Mesenchymal stem cell (in vitro differentiated cells and primary cell): ENCODE results near the gene CD1B.

ENCODE experiments used
- DNase-seq: peaks from one replicate; pipeline ENCODE4 v3.0.0-alpha.2; 2013
- H2AFZ ChIP-seq: one replicate; pipeline ENCODE4 v1.6.1; 2013; ENCODE audit warnings: low read depth, mild to moderate bottlenecking, control low read depth, inconsistent platforms, low read length, moderate library complexity
- H2AK5ac ChIP-seq: 2 replicates; pipeline ENCODE4 v1.6.1; 2013; ENCODE audit warnings: low read length, moderate library complexity, mild to moderate bottlenecking, inconsistent platforms; ENCODE audit not compliant: severe bottlenecking
- H2BK120ac ChIP-seq: one replicate; pipeline ENCODE4 v1.6.1; 2013; ENCODE audit warnings: low read depth, mild to moderate bottlenecking, inconsistent platforms, low read length, moderate library complexity
- H2BK12ac ChIP-seq, 2 experiments: one replicate each; pipeline ENCODE4 v1.6.1; 2013; ENCODE audit warnings: inconsistent platforms in 2 of 2, low read length in 2 of 2, mild to moderate bottlenecking in 2 of 2, moderate library complexity in 2 of 2, control low read depth in 1 of 2
- H2BK15ac ChIP-seq: one replicate; pipeline ENCODE4 v1.6.1; 2013; ENCODE audit warnings: mild to moderate bottlenecking, low read depth, inconsistent platforms; ENCODE audit not compliant: poor library complexity, severe bottlenecking
- H2BK5ac ChIP-seq: 2 replicates; pipeline ENCODE4 v1.6.1; 2013; ENCODE audit warnings: low read depth, mild to moderate bottlenecking, low read length, control low read depth, inconsistent platforms; ENCODE audit not compliant: poor library complexity, severe bottlenecking
- H3K14ac ChIP-seq, 2 experiments: one replicate each; pipeline ENCODE4 v1.6.1; 2013; ENCODE audit warnings: inconsistent platforms in 2 of 2, low read length in 2 of 2, control low read depth in 1 of 2, mild to moderate bottlenecking in 1 of 2, moderate library complexity in 1 of 2
- H3K18ac ChIP-seq, 2 experiments: one replicate each; pipeline ENCODE4 v1.6.1; 2013; ENCODE audit warnings: inconsistent platforms in 2 of 2, low read length in 2 of 2, control low read depth in 1 of 2, low read depth in 1 of 2, mild to moderate bottlenecking in 1 of 2
- H3K23ac ChIP-seq, 2 experiments: one replicate each; pipeline ENCODE4 v1.6.1; 2013; ENCODE audit warnings: inconsistent platforms in 2 of 2, low read length in 2 of 2, mild to moderate bottlenecking in 2 of 2, moderate library complexity in 2 of 2, control low read depth in 1 of 2
- H3K27ac ChIP-seq: 2 replicates; pipeline ENCODE4 v1.5.1; 2013; ENCODE audit warnings: mild to moderate bottlenecking, moderate library complexity, low read length, control low read depth, inconsistent platforms; ENCODE audit not compliant: poor library complexity, severe bottlenecking
- H3K27me3 ChIP-seq, 2 experiments: 2 replicates each; pipeline versions ENCODE4 v1.6.1 to v1.7.0; 2013; ENCODE audit warnings: low read length in 2 of 2, mild to moderate bottlenecking in 2 of 2, moderate library complexity in 2 of 2, control low read depth in 1 of 2, inconsistent platforms in 1 of 2; ENCODE audit not compliant: control insufficient read depth in 1 of 2, insufficient read depth in 1 of 2
- H3K36me3 ChIP-seq, 2 experiments: 2 replicates each; pipeline versions ENCODE4 v1.6.1 to v1.7.0; 2013; ENCODE audit warnings: low read length in 2 of 2, control low read depth in 1 of 2, inconsistent platforms in 1 of 2, low read depth in 1 of 2, mild to moderate bottlenecking in 1 of 2; ENCODE audit not compliant: insufficient read depth in 2 of 2, control insufficient read depth in 1 of 2
- H3K4ac ChIP-seq, 2 experiments: one replicate each; pipeline ENCODE4 v1.6.1; 2013; ENCODE audit warnings: inconsistent platforms in 2 of 2, low read length in 2 of 2, mild to moderate bottlenecking in 2 of 2, moderate library complexity in 2 of 2, control low read depth in 1 of 2, low read depth in 1 of 2
- H3K4me1 ChIP-seq: 2 replicates; pipeline ENCODE4 v1.6.1; 2013; ENCODE audit warnings: low read depth, low read length, control low read depth; ENCODE audit not compliant: control insufficient read depth, insufficient read depth
- H3K4me2 ChIP-seq: 2 replicates; pipeline ENCODE4 v1.6.1; 2013; ENCODE audit warnings: low read length, mild to moderate bottlenecking, inconsistent platforms; ENCODE audit not compliant: poor library complexity, severe bottlenecking
- H3K4me3 ChIP-seq, 2 experiments: 2 replicates each; pipeline versions ENCODE4 v1.5.1 to v1.7.0; 2013; ENCODE audit warnings: low read length in 2 of 2, mild to moderate bottlenecking in 2 of 2, control low read depth in 1 of 2, low read depth in 1 of 2; ENCODE audit not compliant: insufficient read depth in 1 of 2
- H3K79me1 ChIP-seq: replicated peaks from 2 replicates; pipeline ENCODE4 v1.6.1; 2013; ENCODE audit warnings: mild to moderate bottlenecking, control low read depth, low read length, inconsistent platforms; ENCODE audit not compliant: poor library complexity, severe bottlenecking
- H3K9ac ChIP-seq: 2 replicates; pipeline ENCODE4 v1.7.0; 2013; ENCODE audit warnings: mild to moderate bottlenecking, low read length, moderate library complexity
- H3K9me3 ChIP-seq: 2 replicates; pipeline ENCODE4 v1.7.0; 2013; ENCODE audit warnings: mild to moderate bottlenecking, low read length; ENCODE audit not compliant: control insufficient read depth
- H4K8ac ChIP-seq: one replicate; pipeline ENCODE4 v1.6.1; 2013; ENCODE audit warnings: inconsistent platforms, mild to moderate bottlenecking, low read length, moderate library complexity
- H4K91ac ChIP-seq: one replicate; pipeline ENCODE4 v1.6.1; 2013; ENCODE audit warnings: mild to moderate bottlenecking, low read length, inconsistent platforms
- WGBS: methylation state at CpG from one replicate; pipeline ENCODE4 v1.1.7; 2013; ENCODE audit warnings: mixed read lengths; 5-methylcytosine and 5-hydroxymethylcytosine counted together

Gene CD1B

DNA sequence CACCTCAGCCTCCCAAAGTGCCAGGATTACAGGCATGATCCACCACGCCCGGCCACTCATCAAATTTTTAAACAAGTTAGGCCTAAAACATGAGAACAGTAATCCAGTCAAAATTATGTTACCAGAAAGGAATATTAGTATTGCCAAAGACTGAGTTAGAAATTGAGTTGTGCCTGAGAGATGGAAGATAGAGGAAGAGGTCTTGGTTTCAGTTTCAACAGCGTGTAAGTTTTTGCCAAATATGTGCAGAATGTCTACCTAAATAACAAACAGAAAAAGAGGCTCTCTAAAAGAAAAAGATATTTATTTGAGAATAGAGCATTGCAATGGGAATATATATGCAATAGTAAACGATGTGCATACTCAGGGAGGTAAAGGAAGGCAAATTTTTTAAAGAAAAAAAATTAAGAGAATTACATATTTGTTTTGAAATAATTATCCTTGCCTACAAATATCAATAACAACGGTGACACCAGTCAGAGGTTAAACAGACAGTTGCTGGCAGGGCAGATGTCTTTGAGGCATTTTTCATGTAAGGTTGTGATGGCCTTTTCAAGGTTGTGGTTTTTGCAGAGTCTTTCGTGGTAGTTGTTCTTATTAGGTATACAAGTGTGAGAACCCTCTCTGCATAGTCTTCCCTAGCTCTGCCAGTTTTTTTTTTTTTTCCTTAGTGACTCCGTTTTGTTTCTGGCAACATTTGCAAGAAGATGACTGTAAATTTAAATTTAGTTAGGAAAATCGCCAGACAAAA, 2.2 kb upstream of the CD1B start:
- no peak overlapping the region for H3K4ac ChIP-seq
- no peaks in the 10 kb centered on the region for H3K79me1 ChIP-seq
- no peak overlapping the region for H2AK5ac ChIP-seq
- H3K18ac ChIP-seq: no peak overlapping the region
- H2BK15ac ChIP-seq: no peak overlapping the region
- no peak for DNase-seq
- no peak overlapping the region for H3K4me2 ChIP-seq
- H3K9ac ChIP-seq: no peak overlapping the region
- no peak overlapping the region for H2AFZ ChIP-seq
- H3K14ac ChIP-seq: no peak overlapping the region
- no peaks in the 10 kb centered on the region for H3K4me1 ChIP-seq
- H3K4me3 ChIP-seq: no peak overlapping the region
- no peak overlapping the region for H2BK5ac ChIP-seq
- H3K36me3 ChIP-seq: no peaks in the 10 kb centered on the region
- H4K91ac ChIP-seq: no peak overlapping the region
- 83% methylated on average over 2 of the region's 8 CpGs for WGBS
- H4K8ac ChIP-seq: no peak overlapping the region
- H3K9me3 ChIP-seq: no peaks in the 10 kb centered on the region
- H3K27me3 ChIP-seq: no peaks in the 10 kb centered on the region
- no peak overlapping the region for H2BK12ac ChIP-seq
- no peak overlapping the region for H3K23ac ChIP-seq
- no peak overlapping the region for H2BK120ac ChIP-seq
- H3K27ac ChIP-seq: no peak overlapping the region

DNA sequence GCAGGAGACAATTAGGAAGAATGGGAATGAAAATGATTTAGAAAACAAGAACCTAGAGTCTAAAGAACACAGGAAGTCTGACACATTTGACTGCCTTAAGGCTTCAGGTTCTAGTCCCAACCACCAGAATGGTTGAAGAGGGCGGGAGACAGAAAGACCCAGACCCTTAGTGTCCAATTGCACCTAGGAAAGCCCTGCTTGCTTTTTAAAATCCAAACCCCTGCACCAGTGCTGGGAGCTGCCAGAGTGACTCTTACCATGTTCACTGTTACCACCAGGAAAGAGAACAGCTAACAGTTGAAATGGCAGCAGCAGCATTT, 265 bp downstream of the CD1B start:
- no peak overlapping the region for H3K4ac ChIP-seq
- no peak overlapping the region for H3K27ac ChIP-seq
- H2BK12ac ChIP-seq: no peak overlapping the region
- no peaks in the 10 kb centered on the region for H3K4me1 ChIP-seq
- H2BK120ac ChIP-seq: no peak overlapping the region
- no peak overlapping the region for H2BK15ac ChIP-seq
- H3K14ac ChIP-seq: no peak overlapping the region
- no peak for DNase-seq
- WGBS: 70% methylated on average over 1 of the region's 1 CpG
- H3K4me3 ChIP-seq: no peak overlapping the region
- H3K79me1 ChIP-seq: no peaks in the 10 kb centered on the region
- H4K91ac ChIP-seq: no peak overlapping the region
- no peak overlapping the region for H3K9ac ChIP-seq
- no peaks in the 10 kb centered on the region for H3K27me3 ChIP-seq
- no peak overlapping the region for H3K4me2 ChIP-seq
- H4K8ac ChIP-seq: no peak overlapping the region
- no peaks in the 10 kb centered on the region for H3K36me3 ChIP-seq
- H3K23ac ChIP-seq: no peak overlapping the region
- no peak overlapping the region for H2AFZ ChIP-seq
- no peak overlapping the region for H3K18ac ChIP-seq
- H3K9me3 ChIP-seq: no peaks in the 10 kb centered on the region
- H2BK5ac ChIP-seq: no peak overlapping the region
- H2AK5ac ChIP-seq: no peak overlapping the region

DNA sequence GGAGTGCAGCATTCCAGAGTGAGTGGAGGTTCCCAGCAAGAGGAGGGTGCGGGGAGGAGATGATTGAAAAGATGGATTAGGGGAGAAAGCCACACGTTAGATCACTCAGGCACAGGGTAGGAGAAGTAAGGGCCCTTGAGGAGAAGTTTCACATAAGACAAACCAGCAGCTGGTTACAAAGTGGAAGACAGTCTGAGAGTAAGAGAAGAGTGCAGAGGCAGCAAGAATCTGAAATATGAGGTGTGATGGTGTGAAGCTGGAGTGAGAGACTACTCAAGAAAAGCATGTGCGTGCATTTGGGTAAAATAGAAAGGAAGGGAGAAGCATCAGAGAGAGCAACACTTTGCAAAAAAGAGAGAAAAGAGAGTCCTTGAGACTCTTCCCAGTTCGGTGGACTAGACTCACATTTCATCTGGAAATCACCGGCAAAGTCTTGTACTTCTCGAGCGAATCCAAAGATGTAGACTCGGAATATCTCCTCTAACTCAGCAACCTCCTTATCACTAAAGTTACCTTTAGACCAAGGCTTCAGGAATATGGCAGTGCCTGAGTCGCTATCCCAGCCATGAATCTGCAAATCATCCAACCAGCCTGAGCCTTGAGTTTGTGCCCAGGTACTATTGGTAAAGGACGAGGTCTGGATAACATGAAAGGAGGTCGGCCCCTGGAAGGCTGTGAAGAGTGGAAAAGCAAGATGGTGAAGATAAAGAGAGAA, 783 bp downstream of the CD1B start:
- Histone ChIP-seq H3K9ac (no peak overlapping the region), H2AFZ (no peak overlapping the region), H3K9me3 (no peaks in the 10 kb centered on the region), H3K36me3 (no peaks in the 10 kb centered on the region), H3K18ac (no peak overlapping the region), H3K4ac (no peak overlapping the region), H2BK12ac (no peak overlapping the region), H2BK15ac (no peak overlapping the region), H2AK5ac (no peak overlapping the region), H3K4me1 (no peaks in the 10 kb centered on the region), H3K27ac (no peak overlapping the region), H3K4me3 (no peak overlapping the region), H4K8ac (no peak overlapping the region), H4K91ac (no peak overlapping the region), H3K14ac (no peak overlapping the region), H2BK5ac (no peak overlapping the region), H3K23ac (no peak overlapping the region), H3K27me3 (no peaks in the 10 kb centered on the region), H3K79me1 (no peaks in the 10 kb centered on the region), H3K4me2 (no peak overlapping the region), H2BK120ac (no peak overlapping the region)
- WGBS: 77% methylated on average over 11 of the region's 11 CpGs
- DNase-seq: no peak

DNA sequence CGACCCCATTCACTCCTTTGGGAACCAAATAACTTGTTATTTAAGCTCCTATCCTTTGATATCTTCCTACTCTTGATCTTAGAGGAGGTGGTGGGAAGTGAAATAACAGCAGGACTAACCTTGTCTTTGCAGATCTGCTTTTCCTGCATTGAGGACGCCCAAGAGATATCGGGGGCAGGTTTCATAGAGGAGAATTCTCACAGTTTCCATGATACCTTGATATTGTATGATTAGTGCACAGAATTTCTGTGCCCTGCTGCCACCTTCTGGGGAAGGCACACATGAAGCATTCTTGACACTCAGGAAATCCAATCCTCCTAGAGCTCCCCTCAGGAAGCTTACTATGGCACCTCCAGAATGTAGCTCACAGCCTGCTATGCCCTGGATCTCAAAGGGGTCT, 1.6 kb downstream of the CD1B start:
- Histone ChIP-seq H4K8ac (no peak overlapping the region), H3K36me3 (no peaks in the 10 kb centered on the region), H3K27me3 (no peaks in the 10 kb centered on the region), H3K9me3 (no peaks in the 10 kb centered on the region), H3K4me3 (no peak overlapping the region), H3K4me2 (no peak overlapping the region), H4K91ac (no peak overlapping the region), H3K4ac (no peak overlapping the region), H2AFZ (no peak overlapping the region), H2AK5ac (no peak overlapping the region), H3K14ac (no peak overlapping the region), H3K18ac (no peak overlapping the region), H2BK12ac (no peak overlapping the region), H2BK15ac (no peak overlapping the region), H2BK5ac (no peak overlapping the region), H2BK120ac (no peak overlapping the region), H3K9ac (no peak overlapping the region), H3K79me1 (no peaks in the 10 kb centered on the region), H3K23ac (no peak overlapping the region), H3K4me1 (no peaks in the 10 kb centered on the region), H3K27ac (no peak overlapping the region)
- 76% methylated on average over 2 of the region's 3 CpGs for WGBS
- DNase-seq: no peak
